H1 (cell line): ENCODE results near the gene ASB7. TPM values are rescaled to one million over a fixed set of nuclear protein-coding genes. Genes with fewer than 3 reads are reported as not detected.

Experiments used
- EP300 ChIP-seq, 2 experiments: IDR thresholded peaks; 1 replicate in 1 of 2; 2 replicates in 1 of 2; pipeline ENCODE4 v1.6.1; 2011 to 2012; ENCODE audit warnings: low read depth in 2 of 2, low read length in 2 of 2, mild to moderate bottlenecking in 2 of 2, borderline replicate concordance in 1 of 2, inconsistent platforms in 1 of 2, moderate library complexity in 1 of 2
- GTF2F1 ChIP-seq: IDR thresholded peaks from 2 replicates; pipeline ENCODE4 v1.6.1; 2012; ENCODE audit warnings: low read depth, low read length, improper control_type of control experiment, borderline replicate concordance
- KDM1A ChIP-seq: fragments of 200-600, 300-600 bp; sonication (generic); IDR thresholded peaks from 2 replicates; pipeline ENCODE4 v1.7.1; 2016; ENCODE audit warnings: mild to moderate bottlenecking, low read length, borderline replicate concordance
- POLR2AphosphoS5 ChIP-seq: IDR thresholded peaks from 2 replicates; pipeline ENCODE4 v1.6.1; 2011; ENCODE audit warnings: low read depth, low read length
- TEAD4 ChIP-seq: IDR thresholded peaks from 2 replicates; pipeline ENCODE4 v1.6.1; 2012; ENCODE audit warnings: low read depth, low read length, inconsistent platforms, mixed read lengths
- polyA plus RNA-seq, 7 experiments: library from polyadenylated mRNA; depleted of rRNA in 3 of 7; stranded (reverse) in 5 of 7; unstranded in 2 of 7; fragments of >200 nt in 5 of 7; fragments of 200-250 nt in 2 of 7; gene quantifications; 1 replicate in 5 of 7; 2 replicates in 1 of 7; 4 replicates in 1 of 7; pipeline versions ENCODE4 v1.2.1 to v1.2.3, GENCODE V29; 2011 to 2013; ENCODE audit warnings: missing spikeins in 2 of 7, mixed read lengths in 2 of 7
- total RNA-seq: library from RNA; stranded (reverse); fragmentation: NEBNext Ultra II Directional; extraction: Animal tissue kit (Norgen Biotek cat#: 25700); gene quantifications from 2 replicates; pipeline ENCODE4 v1.2.1, GENCODE V29; 2021

The ASB7 gene
- total and polyA plus RNA-seq, 2 of the 8 experiments (the other 6 are each of a cell fraction or from before 2014, with no cell fraction given), result 5.2 to 12.8 TPM

GRCh38 chr15:100616700-100617099 lies 14.3 kb downstream of the ASB7 start (continued):
- no peak for TF ChIP-seq KDM1A
- no peak for TF ChIP-seq EP300 (IDR thresholded peaks at IDR 0.05; ENCODE audit: borderline replicate concordance in 1 of 2, low read depth in 2 of 2, low read length in 2 of 2)
- TF ChIP-seq GTF2F1, result no peak
- no peak for TF ChIP-seq POLR2AphosphoS5
- no peak for TF ChIP-seq TEAD4
